ENCODE results near the gene GRXCR2.

- TF ChIP-seq GATA2 (IDR thresholded peaks at IDR 0.05; ENCODE audit: low read depth, low read length) (no peak), GATA3 (IDR thresholded peaks at IDR 0.05; ENCODE audit: low read depth, low read length) (no peak)
Observed at GRCh38 chr5:145859897-145860296, 12.9 kb downstream of the GRXCR2 start.
